GM12892 (cell line): ENCODE measurements around the gene ST6GALNAC5.
"Not testable (repeated sequence)": the region's sequence is repeated elsewhere in the genome, so short reads cannot be mapped to it uniquely, and the experiment has no call there.

Experiments
- DNase-seq: peaks from one replicate; pipeline ENCODE4 v3.0.0; 2011; ENCODE audit not compliant: insufficient read length
- FAIRE-seq: peaks from 2 replicates; lab custom pipeline; 2011; peaks lifted over from hg19 to GRCh38; lab: Jason Lieb, UNC
- POLR2A ChIP-seq: IDR thresholded peaks from 2 replicates; pipeline ENCODE4 v1.6.1; 2011; ENCODE audit warnings: low read depth, low read length, control low read depth
- POLR2AphosphoS5 ChIP-seq: IDR thresholded peaks from 2 replicates; pipeline ENCODE4 v1.6.1; 2011; ENCODE audit warnings: low read depth, low read length, control low read depth
- TAF1 ChIP-seq: IDR thresholded peaks from 2 replicates; pipeline ENCODE4 v1.6.1; 2011; ENCODE audit warnings: low read depth, mild to moderate bottlenecking, control low read depth, low read length, borderline replicate concordance

ST6GALNAC5 gene

GRCh38 chr1:76868916-76869315 lies 1.6 kb downstream of the ST6GALNAC5 start:
- TF ChIP-seq TAF1 (no peak), POLR2A (no peak), POLR2AphosphoS5 (no peak)
- DNase-seq (no peak), FAIRE-seq (no peak)

DNA sequence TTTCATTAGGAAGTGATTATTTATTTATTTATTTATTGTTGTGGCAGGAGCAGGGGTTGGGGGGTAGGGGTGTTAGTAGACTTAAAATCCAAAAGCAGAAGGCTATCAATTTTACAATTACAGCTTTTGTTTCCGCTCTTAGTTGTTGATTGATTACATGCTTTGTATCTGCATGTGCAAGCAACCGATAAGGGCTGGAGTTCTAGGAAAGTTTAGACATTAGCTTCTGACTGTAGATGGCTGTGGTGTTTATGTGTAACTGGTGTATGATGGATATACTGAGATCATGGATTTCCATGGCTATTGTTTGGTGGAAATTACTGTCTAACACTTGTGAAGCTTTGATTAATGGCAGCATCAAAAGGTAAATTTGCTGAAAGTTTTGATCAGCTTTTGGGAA lies 2.8 kb downstream of the ST6GALNAC5 start:
- no peak for FAIRE-seq
- no peak for DNase-seq
- TF ChIP-seq POLR2AphosphoS5, result no peak
- TF ChIP-seq TAF1, result no peak
- TF ChIP-seq POLR2A, result no peak

DNA sequence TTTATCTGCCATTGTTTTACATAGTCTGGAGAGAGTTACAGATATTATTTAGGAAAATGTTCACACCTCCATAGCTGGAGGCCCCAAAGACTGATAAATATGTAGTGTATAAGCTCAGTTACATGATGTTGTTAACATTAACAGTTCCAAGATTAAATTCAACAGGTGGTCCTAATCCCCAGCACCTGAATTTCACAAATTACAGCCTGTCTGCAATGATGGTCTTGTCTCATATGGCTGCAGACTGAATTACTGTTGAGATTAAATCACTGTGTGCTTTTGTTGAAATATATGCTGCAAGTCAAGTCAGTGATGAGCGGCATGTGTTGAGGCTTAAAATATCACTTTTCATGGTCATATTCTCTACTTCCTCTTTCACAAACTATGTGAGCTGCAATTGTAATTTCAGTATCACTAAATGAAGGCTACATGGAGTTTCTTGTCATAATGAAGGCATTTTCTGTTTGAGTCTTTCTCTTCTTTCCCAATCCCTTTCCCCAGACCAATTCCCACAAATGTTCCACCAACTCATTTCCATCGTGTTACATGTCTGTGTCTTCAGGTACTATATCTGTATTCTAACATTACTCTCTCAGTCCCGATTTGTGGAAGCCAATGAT lies 4.2 kb downstream of the ST6GALNAC5 start:
- peak; percentile 84 for FAIRE-seq
- TF ChIP-seq POLR2AphosphoS5 (no peak), POLR2A (no peak), TAF1 (no peak)
- no peak for DNase-seq

GRCh38 chr1:76872944-76873343 lies 5.7 kb downstream of the ST6GALNAC5 start:
- no peak for TF ChIP-seq POLR2AphosphoS5
- no peak for TF ChIP-seq POLR2A
- TF ChIP-seq TAF1, result no peak
- FAIRE-seq, result no peak
- no peak for DNase-seq

- DNase-seq (no peak), FAIRE-seq (no peak)
- TF ChIP-seq POLR2AphosphoS5, result no peak
- no peak for TF ChIP-seq POLR2A
- no peak for TF ChIP-seq TAF1
Measured at GRCh38 chr1:76876655-76877395, 9.5 kb downstream of the ST6GALNAC5 start.

- FAIRE-seq, result not testable (repeated sequence)
Measured at GRCh38 chr1:76879014-76879413, 11.7 kb downstream of the ST6GALNAC5 start.

DNA sequence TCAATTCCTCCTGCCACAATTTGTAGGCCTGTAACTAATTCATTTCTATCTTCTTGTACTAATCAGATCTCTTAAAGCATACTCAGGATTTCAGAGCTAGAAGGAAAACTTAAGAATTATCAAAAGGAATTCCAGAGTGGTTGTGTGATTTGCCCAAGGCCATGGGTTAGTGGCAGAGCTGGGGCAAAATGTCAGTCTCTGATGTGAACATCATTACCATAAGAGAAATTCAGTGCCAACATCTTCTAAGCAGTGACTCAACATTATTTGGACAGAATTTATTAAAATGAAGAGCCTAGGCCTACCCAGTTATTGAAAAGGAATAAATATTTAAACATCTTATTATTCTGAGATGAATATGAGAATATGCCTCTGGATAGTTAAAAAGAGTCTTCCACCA lies 14.5 kb downstream of the ST6GALNAC5 start:
- DNase-seq, result no peak
- TF ChIP-seq POLR2A (no peak), TAF1 (no peak), POLR2AphosphoS5 (no peak)
- no peak for FAIRE-seq

More at GRCh38 chr1:76879014-76879413, 11.7 kb downstream of the ST6GALNAC5 start:
- DNase-seq, result not testable (repeated sequence)

DNA sequence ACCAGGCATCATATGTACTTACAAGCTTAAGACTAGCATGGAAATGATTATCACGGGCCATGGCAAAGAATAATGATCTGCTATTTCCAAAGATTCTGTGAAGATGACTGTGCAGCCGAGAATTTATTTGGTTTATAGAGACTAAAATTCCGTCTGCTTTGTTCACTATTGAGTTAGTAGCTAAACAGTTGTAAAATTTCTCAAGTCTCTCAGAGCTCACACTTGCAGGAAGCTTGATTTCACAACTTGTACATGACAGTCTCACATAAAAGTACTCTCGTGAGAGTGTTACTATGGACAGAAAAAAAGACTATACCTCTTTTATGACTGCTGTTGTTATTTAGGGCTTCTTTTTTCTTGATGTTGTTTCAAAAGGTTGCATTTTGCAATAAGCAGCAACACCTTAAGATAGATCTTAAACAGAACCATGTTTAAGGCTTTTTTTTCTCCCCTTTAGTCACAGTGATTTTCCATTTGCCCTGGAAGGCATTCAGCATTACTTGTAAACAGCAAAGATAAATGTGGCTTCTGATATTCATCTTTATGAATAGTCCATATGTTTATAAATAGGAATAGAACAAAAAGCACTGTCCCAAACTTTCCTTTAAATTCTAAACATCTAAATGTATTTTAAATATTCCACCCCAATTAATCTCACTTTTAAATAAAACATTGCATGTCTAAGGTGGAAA lies 24.8 kb downstream of the ST6GALNAC5 start:
- TF ChIP-seq TAF1 (no peak), POLR2A (no peak), POLR2AphosphoS5 (no peak)
- FAIRE-seq, result no peak
- DNase-seq, result no peak

- DNase-seq (no peak), FAIRE-seq (no peak)
- no peak for TF ChIP-seq POLR2A
- no peak for TF ChIP-seq TAF1
- no peak for TF ChIP-seq POLR2AphosphoS5
Measured at GRCh38 chr1:76892675-76893074, 25.4 kb downstream of the ST6GALNAC5 start.

DNA sequence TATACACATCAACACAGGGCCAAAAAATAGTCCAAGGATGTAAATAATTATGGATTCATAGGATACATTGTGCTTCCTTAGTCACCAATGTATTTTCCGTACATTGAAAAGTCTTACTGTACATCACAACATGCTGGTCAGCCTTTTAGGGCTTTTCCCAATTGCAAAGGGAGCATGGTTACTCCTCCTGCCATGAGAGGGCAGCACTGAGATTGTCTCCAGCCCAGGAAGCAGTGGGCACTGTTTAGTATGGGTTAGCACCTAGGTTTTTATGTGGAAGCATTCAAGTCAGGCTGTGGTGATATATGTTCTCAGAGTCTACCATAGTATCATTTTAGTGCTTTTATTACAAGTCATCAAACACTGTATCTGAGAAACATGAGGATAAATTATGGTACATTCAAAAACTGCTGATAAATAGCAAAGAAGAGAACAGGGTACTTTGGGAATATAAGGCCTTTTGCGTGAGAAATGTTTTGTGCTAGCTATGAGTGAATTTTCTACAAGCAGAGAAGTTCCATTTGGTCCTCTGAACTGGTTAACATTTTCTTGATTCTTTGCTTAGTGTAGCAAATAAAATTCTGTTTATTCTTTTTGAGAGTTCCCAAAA lies 34.0 kb downstream of the ST6GALNAC5 start:
- DNase-seq (peak; percentile 5), FAIRE-seq (peak; percentile 77)
- TF ChIP-seq POLR2AphosphoS5 (no peak), TAF1 (no peak), POLR2A (no peak)

- no peak for TF ChIP-seq TAF1
- no peak for TF ChIP-seq POLR2A
- no peak for TF ChIP-seq POLR2AphosphoS5
- DNase-seq (no peak), FAIRE-seq (no peak)
Measured at GRCh38 chr1:76905876-76906595, 38.8 kb downstream of the ST6GALNAC5 start.
